PC-3 (cell line): ENCODE results near the gene ANKLE1. TPM values are rescaled to one million over a fixed set of nuclear protein-coding genes. Genes with fewer than 3 reads are reported as not detected.

Source experiments
- ATAC-seq: fragments of 200-7000 bp; cut with Tn5 transposase; 2 replicates; pipeline ENCODE4 v1.9.1; 2020; ENCODE audit warnings: mild to moderate bottlenecking, moderate library complexity
- BruUV-seq: library from RNA; stranded (reverse); fragments of 400-500 nt; replicated peaks from 2 replicates; lab custom pipeline; 2021; lab: Mats Ljungman, UMichigan
- CTCF ChIA-PET: fragments of 300-600 bp; sonication (Branson Sonifier 250); formaldehyde crosslinking; loops from one replicate; lab custom pipeline; 2022; ENCODE audit warnings: antibody characterized with exemption; lab: Charles Lee
- POLR2A ChIA-PET: fragments of 300-600 bp; sonication (Branson Sonifier 250); formaldehyde crosslinking; loops from one replicate; lab custom pipeline; 2022; ENCODE audit warnings: antibody characterized with exemption; ENCODE audit not compliant: unreplicated experiment; lab: Charles Lee
- DNase-seq: peaks from one replicate; pipeline ENCODE4 v3.0.0-alpha.2; 2015
- H2AFZ ChIP-seq: fragments of 300-600 bp; sonication (generic); 2 replicates; pipeline ENCODE4 v1.6.0; 2016; ENCODE audit warnings: antibody characterized with exemption, low read length
- H3F3A ChIP-seq: fragments of 300-600 bp; sonication (generic); one replicate; pipeline ENCODE4 v1.6.0; 2017; ENCODE audit warnings: antibody characterized with exemption, low read length, control low read depth, mild to moderate bottlenecking; ENCODE audit not compliant: unreplicated experiment
- H3K27ac ChIP-seq: fragments of 300-600 bp; sonication (generic); 2 replicates; pipeline ENCODE4 v1.5.1; 2016; ENCODE audit warnings: mild to moderate bottlenecking, low read length
- H3K27me3 ChIP-seq: fragments of 300-600 bp; sonication (generic); 2 replicates; pipeline ENCODE4 v1.6.1; 2016; ENCODE audit warnings: low read length, mixed read lengths
- H3K36me3 ChIP-seq: fragments of 300-600 bp; sonication (generic); 2 replicates; pipeline ENCODE4 v1.6.1; 2016; ENCODE audit warnings: low read depth, mixed run types, low read length, mixed read lengths
- H3K4me1 ChIP-seq: fragments of 300-600 bp; sonication (generic); 2 replicates; pipeline ENCODE4 v1.5.1; 2016; ENCODE audit warnings: low read length; ENCODE audit not compliant: insufficient read depth
- H3K4me2 ChIP-seq: fragments of 300-600 bp; sonication (generic); 2 replicates; pipeline ENCODE4 v1.6.0; 2016; ENCODE audit warnings: low read length
- H3K4me3 ChIP-seq: fragments of 300-600 bp; sonication (generic); 2 replicates; pipeline ENCODE4 v1.5.1; 2016; ENCODE audit warnings: mild to moderate bottlenecking, low read length, mixed read lengths
- H3K79me2 ChIP-seq: fragments of 300-600 bp; sonication (generic); 2 replicates; pipeline ENCODE4 v1.6.1; 2017; ENCODE audit warnings: low read length, mixed read lengths
- H3K9ac ChIP-seq: fragments of 300-600 bp; sonication (generic); 2 replicates; pipeline ENCODE4 v1.6.0; 2016; ENCODE audit warnings: mild to moderate bottlenecking, low read length
- H3K9me2 ChIP-seq: fragments of 300-600 bp; sonication (generic); replicated peaks from 2 replicates; pipeline ENCODE4 v1.6.1; 2016; ENCODE audit warnings: mixed run types, low read length, mixed read lengths
- H3K9me3 ChIP-seq: fragments of 300-600 bp; sonication (generic); 2 replicates; pipeline ENCODE4 v1.6.1; 2016; ENCODE audit warnings: low read length, mixed read lengths
- H4K20me1 ChIP-seq: fragments of 300-600 bp; sonication (generic); 2 replicates; pipeline ENCODE4 v1.6.1; 2016; ENCODE audit warnings: low read length, mixed read lengths
- CTCF ChIP-seq: fragments of 300-600 bp; sonication (generic); conservative IDR thresholded peaks from 2 replicates; pipeline ENCODE4 v1.5.1; 2017; ENCODE audit warnings: antibody characterized with exemption, low read depth, mild to moderate bottlenecking, low read length
- EZH2 ChIP-seq: fragments of 300-600 bp; sonication (generic); IDR thresholded peaks from one replicate; pipeline ENCODE4 v1.6.1; 2017; ENCODE audit warnings: antibody characterized with exemption, mild to moderate bottlenecking, low read length; ENCODE audit not compliant: unreplicated experiment
- EZH2phosphoT487 ChIP-seq: fragments of 300-600 bp; sonication (generic); IDR thresholded peaks from 2 replicates; pipeline ENCODE4 v1.6.1; 2018; ENCODE audit warnings: mild to moderate bottlenecking, antibody characterized with exemption, low read length, borderline replicate concordance
- intact Hi-C: fragments of 100-400 bp; cut with micrococcal nuclease; formaldehyde crosslinking; loops from 2 replicates; pipeline ENCODE4 v1.9.0; 2023
- total RNA-seq: library from RNA; depleted of rRNA; stranded (reverse); fragments of >200 nt; gene quantifications from 2 replicates; pipeline ENCODE4 v1.2.3, GENCODE V29; 2014

Gene ANKLE1
- total RNA-seq, 1 experiment from 2014 or later: 2.2 TPM

- Histone ChIP-seq H3K9me2 (no peaks in the 10 kb centered on the region), H4K20me1 (no peaks in the 10 kb centered on the region), H3K9ac (no peak overlapping the region), H3K27me3 (no peaks in the 10 kb centered on the region), H3K9me3 (no peaks in the 10 kb centered on the region), H3K79me2 (no peaks in the 10 kb centered on the region), H3K27ac (no peak overlapping the region), H2AFZ (no peak overlapping the region), H3K4me1 (no peaks in the 10 kb centered on the region), H3K4me2 (no peak overlapping the region), H3K4me3 (no peak overlapping the region), H3K36me3 (no peaks in the 10 kb centered on the region), H3F3A (no peaks in the 10 kb centered on the region)
- no peak for TF ChIP-seq EZH2phosphoT487
- no peak for TF ChIP-seq EZH2
- TF ChIP-seq CTCF: no peak
- no peak for ATAC-seq
- DNase-seq: no peak
- intact Hi-C loops: no loop called here
- POLR2A ChIA-PET: interaction anchor here (0.7 kb wide), 1 partner anchor 22 kb away, joined by 4 read pairs; the partner anchor contains the start of gene MRPL34
- BruUV-seq: no TSS peak
- CTCF ChIA-PET: no interaction called here
Measured at GRCh38 chr19:17327068-17327653, 45.5 kb downstream of the ANKLE1 start.

GRCh38 chr19:17327654-17328516, 46.2 kb downstream of the ANKLE1 start:
- no peaks in the 10 kb centered on the region for H3K9me3 ChIP-seq
- no peak overlapping the region for H3K4me3 ChIP-seq
- H3K9me2 ChIP-seq: no peaks in the 10 kb centered on the region
- H3K4me2 ChIP-seq: no peak overlapping the region
- CTCF ChIA-PET: no interaction called here
- H2AFZ ChIP-seq: no peak overlapping the region
- H3K27ac ChIP-seq: no peak overlapping the region
- intact Hi-C loops: no loop called here
- H3F3A ChIP-seq: no peaks in the 10 kb centered on the region
- H3K9ac ChIP-seq: no peak overlapping the region
- DNase-seq (no peak), ATAC-seq (no peak)
- POLR2A ChIA-PET: interaction anchor here (0.7 kb wide), 1 partner anchor 22 kb away, joined by 4 read pairs; the partner anchor contains the start of gene MRPL34
- BruUV-seq: no TSS peak
- H3K36me3 ChIP-seq: peaks cover 2% of the 10 kb centered on the region
- no peaks in the 10 kb centered on the region for H3K79me2 ChIP-seq
- H3K27me3 ChIP-seq: no peaks in the 10 kb centered on the region
- H4K20me1 ChIP-seq: no peaks in the 10 kb centered on the region
- no peak for TF ChIP-seq EZH2
- no peak for TF ChIP-seq CTCF
- H3K4me1 ChIP-seq: no peaks in the 10 kb centered on the region
